Mesodermal cell (in vitro differentiated cells): ENCODE results near the gene MT1HL1.

Experiments
- H3K27ac ChIP-seq: 2 replicates; pipeline ENCODE4 v1.7.0; 2013; ENCODE audit warnings: mild to moderate bottlenecking, low read depth, low read length, moderate library complexity; ENCODE audit not compliant: severe bottlenecking
- H3K36me3 ChIP-seq: 2 replicates; pipeline ENCODE4 v1.7.1; 2013; ENCODE audit warnings: mild to moderate bottlenecking, low read length, moderate library complexity; ENCODE audit not compliant: control insufficient read depth, insufficient read depth
- H3K4me1 ChIP-seq: one replicate; pipeline ENCODE4 v1.7.1; 2013; ENCODE audit warnings: mild to moderate bottlenecking, low read length; ENCODE audit not compliant: insufficient read depth, control insufficient read depth, poor library complexity, severe bottlenecking
- H3K4me3 ChIP-seq: 2 replicates; pipeline ENCODE4 v1.7.0; 2013; ENCODE audit warnings: low read length, control low read depth, mild to moderate bottlenecking; ENCODE audit not compliant: insufficient read depth, poor library complexity, severe bottlenecking; ENCODE audit errors: extremely low read depth
- H3K9me3 ChIP-seq: 2 replicates; pipeline ENCODE4 v1.7.1; 2013; ENCODE audit warnings: mild to moderate bottlenecking, low read length, moderate library complexity; ENCODE audit not compliant: control insufficient read depth
- WGBS, 2 experiments: methylation state at CpG; one replicate each; pipeline ENCODE4 v1.1.5; 2013; ENCODE audit warnings: missing lambda C conversion rate in 2 of 2; ENCODE audit not compliant: insufficient coverage in 2 of 2; 5-methylcytosine and 5-hydroxymethylcytosine counted together

MT1HL1 gene

DNA sequence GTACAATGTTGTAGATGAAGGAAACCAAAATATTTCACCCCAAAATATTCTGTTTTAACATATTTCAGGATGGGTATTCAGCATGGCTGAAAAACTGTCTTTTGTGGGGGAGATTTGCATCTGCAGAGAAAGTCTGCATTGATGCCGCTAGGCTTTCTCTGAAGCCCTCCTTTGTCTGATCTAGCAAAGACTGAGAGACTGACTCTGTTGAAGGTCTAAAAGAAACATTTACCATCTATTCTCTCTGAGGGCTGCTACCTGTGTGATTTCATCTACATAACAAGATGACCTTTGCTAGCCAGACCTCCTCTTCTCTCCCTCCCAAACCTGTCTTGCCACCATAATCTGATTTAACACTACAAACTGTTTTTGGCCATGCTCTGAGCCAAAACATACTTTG, 12.4 kb upstream of the MT1HL1 start:
- Histone ChIP-seq H3K27ac (no peak overlapping the region), H3K4me1 (no peaks in the 10 kb centered on the region), H3K9me3 (no peaks in the 10 kb centered on the region), H3K4me3 (no peak overlapping the region), H3K36me3 (no peaks in the 10 kb centered on the region)
- WGBS, 2 experiments, result 14 to 57% methylated on average over 1 of the region's 1 CpG

DNA sequence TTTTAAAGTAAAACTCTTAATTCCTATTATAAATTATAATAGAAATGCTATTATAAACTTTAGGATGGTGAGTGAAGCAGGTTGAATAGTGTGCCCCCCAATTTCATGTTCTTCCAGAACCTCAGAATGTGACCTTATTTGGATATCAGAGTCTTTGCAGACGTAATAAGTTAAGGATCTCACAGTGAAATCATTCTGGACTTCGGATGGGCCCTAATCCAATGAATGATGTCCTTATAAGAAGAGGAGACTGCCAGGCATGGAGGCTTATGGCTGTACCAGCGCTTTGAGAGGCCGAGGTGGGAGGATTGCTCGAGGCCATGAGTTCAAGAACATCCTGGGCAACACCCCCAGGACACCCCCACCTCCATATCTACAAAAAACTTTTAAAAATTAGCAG, 9.4 kb upstream of the MT1HL1 start:
- H3K27ac ChIP-seq, result no peak overlapping the region
- H3K4me3 ChIP-seq, result no peak overlapping the region
- no peaks in the 10 kb centered on the region for H3K36me3 ChIP-seq
- H3K4me1 ChIP-seq, result no peaks in the 10 kb centered on the region
- 90 to 100% methylated on average over 2 to 4 of the region's 5 CpGs for WGBS, 2 experiments
- no peaks in the 10 kb centered on the region for H3K9me3 ChIP-seq

DNA sequence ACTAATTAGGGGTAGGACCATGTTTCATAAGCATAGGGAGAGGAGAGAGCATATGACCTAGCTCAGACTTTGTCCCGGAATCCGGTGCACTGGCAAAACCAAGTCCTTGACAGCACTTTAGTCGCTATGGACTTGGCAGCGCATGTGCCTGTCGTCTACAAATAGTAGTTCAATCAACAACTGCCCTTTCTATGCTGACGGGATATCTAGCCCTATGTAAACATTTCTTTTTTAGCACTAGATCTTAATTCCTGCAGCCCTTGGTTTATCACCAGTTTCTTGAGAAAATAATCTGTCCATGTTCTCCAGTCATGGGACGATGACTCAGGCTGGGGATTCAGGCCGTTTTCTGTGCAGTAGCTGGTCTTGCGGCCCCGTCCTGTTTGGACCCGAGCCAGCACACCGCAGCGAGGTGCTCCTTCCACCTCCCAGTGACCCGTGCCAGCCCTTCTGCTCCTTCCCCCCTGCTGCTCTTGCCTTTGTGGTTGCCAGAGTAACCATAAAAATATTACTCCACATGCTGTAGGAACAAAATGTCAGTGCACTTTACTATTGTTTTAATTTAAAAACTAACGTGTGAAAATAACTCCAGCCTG, 8.6 kb upstream of the MT1HL1 start:
- no peaks in the 10 kb centered on the region for H3K36me3 ChIP-seq
- WGBS, 2 experiments, result 82 to 85% methylated on average over 14 of the region's 15 CpGs
- no peaks in the 10 kb centered on the region for H3K4me1 ChIP-seq
- H3K27ac ChIP-seq, result no peak overlapping the region
- no peaks in the 10 kb centered on the region for H3K9me3 ChIP-seq
- no peak overlapping the region for H3K4me3 ChIP-seq

DNA sequence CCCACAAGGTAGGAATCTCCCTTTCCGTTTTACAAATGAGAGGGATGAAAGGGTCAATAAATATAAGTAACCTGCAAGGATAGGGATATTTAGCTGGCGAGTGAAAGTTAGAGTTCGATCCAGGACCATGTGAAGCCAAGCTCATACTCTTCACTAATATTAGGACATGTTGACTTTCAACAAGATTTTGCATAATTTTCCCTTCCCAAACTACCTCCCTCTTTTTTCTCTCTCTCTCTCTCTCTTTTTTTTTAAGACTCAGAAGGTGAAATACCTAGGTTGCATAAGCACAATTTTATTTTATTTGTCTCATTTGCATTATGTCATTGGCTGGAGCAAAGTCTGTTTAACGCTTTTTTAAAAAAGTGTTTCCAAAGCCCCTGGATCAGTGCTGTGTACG, 8.1 kb upstream of the MT1HL1 start:
- no peaks in the 10 kb centered on the region for H3K4me1 ChIP-seq
- no peaks in the 10 kb centered on the region for H3K9me3 ChIP-seq
- H3K36me3 ChIP-seq, result no peaks in the 10 kb centered on the region
- WGBS, 2 experiments, result 84 to 97% methylated on average over 2 of the region's 5 CpGs
- H3K27ac ChIP-seq, result no peak overlapping the region
- H3K4me3 ChIP-seq, result no peak overlapping the region

DNA sequence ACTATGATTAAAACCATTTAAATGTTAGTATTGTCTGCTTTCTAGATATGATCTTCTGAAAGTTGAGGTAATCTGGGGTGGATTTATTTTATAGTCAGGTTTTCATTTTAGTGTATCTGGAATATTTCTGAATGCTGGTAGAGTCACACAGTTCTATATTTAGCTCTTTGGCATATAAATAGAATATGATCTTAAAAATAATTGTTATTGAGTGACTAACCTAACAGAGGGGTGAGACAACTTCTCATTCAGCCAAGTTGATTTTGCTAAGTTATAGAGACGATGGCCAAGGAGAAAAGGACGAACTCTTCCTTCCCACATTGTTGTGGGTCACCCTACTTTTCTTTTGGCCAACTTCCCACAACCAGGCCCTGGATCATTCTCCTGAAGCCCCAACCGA, 7.2 kb upstream of the MT1HL1 start:
- Histone ChIP-seq H3K9me3 (no peaks in the 10 kb centered on the region), H3K4me1 (no peaks in the 10 kb centered on the region), H3K4me3 (no peak overlapping the region), H3K36me3 (no peaks in the 10 kb centered on the region), H3K27ac (no peak overlapping the region)
- 100% methylated on average over 1 of the region's 3 CpGs for WGBS, 2 experiments

DNA sequence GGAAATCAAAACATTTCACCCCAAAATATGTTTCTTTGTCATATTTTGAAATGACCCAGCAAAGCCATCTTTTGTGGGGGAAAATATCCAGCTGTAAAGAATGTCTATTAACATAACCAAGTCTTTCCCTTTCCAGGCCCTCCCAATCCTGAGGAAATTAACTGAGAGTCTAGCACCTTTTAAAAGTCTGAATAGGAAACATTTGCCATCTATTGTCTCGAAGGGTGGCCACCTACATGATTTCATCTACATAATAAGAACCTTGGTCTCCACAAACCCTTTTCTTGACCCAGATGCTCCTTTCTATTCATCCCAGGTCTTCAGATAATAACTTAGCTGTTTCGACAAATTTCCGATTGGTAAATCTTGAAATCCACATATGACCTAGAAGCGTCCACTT, 5.4 kb upstream of the MT1HL1 start:
- H3K9me3 ChIP-seq, result no peaks in the 10 kb centered on the region
- no peak overlapping the region for H3K4me3 ChIP-seq
- H3K36me3 ChIP-seq, result no peaks in the 10 kb centered on the region
- no peak overlapping the region for H3K27ac ChIP-seq
- WGBS, 2 experiments, result 82 to 83% methylated on average over 1 of the region's 4 CpGs
- H3K4me1 ChIP-seq, result no peaks in the 10 kb centered on the region

DNA sequence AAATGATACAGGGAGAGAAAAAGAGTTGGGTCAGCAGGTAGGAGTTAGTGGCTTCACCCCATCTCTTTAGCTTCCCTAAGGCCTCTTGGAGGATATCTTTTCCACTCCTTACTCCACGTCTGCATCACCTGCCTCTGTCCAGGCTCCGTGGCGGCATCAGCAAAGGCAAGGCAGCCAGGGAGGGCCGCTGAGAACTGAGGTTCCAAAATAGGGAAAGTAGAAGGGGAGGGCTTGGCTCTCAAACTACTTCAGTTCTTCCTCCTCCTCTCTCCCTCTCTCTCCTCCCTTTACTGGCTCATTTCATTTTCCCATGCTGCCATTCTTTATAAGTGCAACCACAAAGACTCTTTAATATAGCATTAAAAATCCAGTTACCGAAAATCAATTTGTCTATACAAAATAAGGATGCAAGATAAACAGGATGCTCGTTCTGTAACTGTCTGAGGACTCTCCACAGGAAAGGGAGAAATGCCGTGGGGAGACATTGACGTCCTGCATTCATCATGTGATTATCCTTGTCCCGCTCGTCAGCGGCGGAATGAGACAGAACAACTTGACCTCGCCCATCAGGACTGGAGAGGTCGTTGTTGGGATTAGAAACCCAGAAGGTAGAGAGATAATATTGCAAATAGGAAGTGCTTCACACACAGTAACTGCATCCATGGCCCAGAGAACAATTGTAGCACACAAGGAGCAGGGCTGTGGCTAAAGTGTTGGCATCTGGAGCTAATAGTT, 3.1 kb upstream of the MT1HL1 start:
- Histone ChIP-seq H3K27ac (no peak overlapping the region), H3K4me3 (no peak overlapping the region), H3K4me1 (no peaks in the 10 kb centered on the region), H3K36me3 (no peaks in the 10 kb centered on the region), H3K9me3 (no peaks in the 10 kb centered on the region)
- 88 to 90% methylated on average over 2 to 10 of the region's 14 CpGs for WGBS, 2 experiments

DNA sequence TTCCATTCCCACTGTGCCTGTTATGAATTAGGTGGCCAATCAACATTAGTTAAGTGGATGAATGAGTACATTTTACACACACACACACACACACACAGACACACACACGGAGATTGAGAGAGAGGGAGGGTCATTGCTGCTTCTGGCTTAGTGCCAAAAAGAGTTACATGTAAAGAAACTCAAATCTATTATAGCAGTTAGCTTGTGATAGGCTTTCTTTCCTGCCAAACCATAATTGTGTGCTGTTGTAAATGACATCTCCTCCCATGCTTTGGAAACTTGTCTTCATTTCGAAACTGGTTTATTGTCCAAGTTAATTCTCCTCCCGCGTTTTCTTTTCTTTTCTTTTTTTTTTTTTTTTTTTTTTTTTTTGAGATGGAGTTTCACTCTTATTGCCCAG, 1.4 kb upstream of the MT1HL1 start:
- Histone ChIP-seq H3K36me3 (no peaks in the 10 kb centered on the region), H3K27ac (no peak overlapping the region), H3K9me3 (no peaks in the 10 kb centered on the region), H3K4me1 (no peaks in the 10 kb centered on the region), H3K4me3 (no peak overlapping the region)
- no CpG with 5 or more reads among the region's 4 CpGs for WGBS, 2 experiments

DNA sequence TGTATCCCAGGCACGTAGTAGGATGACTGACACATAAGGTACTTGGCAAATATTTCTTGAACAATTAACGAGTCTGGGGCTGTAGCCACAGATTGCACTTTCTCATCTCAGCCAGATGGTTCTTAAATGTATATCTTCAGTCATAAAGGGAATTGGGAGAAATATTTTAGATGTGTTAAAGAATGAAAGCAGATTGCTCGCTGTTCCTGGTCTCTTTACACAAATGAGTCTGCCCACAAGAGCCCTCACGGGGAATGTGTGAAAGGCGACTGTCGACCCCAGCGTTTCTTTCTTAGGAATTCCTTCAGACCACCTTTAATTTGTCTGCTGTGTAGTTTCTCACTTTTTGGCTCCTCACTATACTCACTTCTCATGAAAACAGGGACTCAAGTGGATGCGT, 725 bp downstream of the MT1HL1 start:
- Histone ChIP-seq H3K36me3 (no peaks in the 10 kb centered on the region), H3K9me3 (no peaks in the 10 kb centered on the region), H3K4me3 (no peak overlapping the region), H3K4me1 (no peaks in the 10 kb centered on the region), H3K27ac (no peak overlapping the region)
- 64 to 77% methylated on average over 5 to 7 of the region's 8 CpGs for WGBS, 2 experiments

DNA sequence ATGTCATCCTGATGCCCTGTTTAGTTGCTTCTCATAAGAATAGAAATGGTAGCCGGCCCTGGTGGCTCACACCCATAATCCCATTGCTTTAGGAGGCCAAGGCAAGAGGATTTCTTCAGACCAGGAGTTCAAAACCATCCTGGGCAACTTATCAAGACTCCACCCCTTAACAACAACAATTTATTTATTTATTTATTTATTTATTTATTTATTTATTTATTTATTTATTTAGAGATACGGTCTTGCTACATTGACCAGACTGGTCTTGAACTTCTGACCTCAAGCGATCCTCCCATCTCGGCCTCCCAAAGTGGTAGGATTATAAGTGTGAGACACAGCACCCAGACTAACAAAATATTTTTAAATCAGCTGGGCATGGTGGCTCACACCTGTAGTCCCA, 4.0 kb downstream of the MT1HL1 start:
- H3K9me3 ChIP-seq, result no peaks in the 10 kb centered on the region
- no CpG with 5 or more reads among the region's 4 CpGs for WGBS, 2 experiments

DNA sequence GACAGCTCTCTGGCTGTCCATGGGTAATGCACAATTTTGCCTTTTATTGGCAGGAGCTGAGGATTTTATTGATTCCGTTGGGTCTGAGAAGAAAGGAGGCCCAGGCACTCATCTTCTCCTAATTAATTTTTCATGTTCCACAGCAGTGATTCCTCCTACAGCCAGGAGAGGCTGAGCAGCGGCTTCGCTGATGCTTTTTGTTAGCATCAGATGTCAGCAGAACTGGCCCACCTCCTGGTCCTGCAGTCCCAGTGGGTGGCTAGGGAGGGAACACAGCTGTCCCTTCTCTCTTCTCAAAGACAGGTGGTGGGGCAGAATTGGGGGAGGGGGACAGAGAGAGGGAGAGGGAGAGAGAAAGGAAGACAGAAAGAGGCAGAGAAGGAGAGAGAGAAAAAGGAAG, 5.7 kb downstream of the MT1HL1 start:
- Histone ChIP-seq H3K9me3 (no peaks in the 10 kb centered on the region), H3K4me1 (no peaks in the 10 kb centered on the region), H3K27ac (no peak overlapping the region), H3K4me3 (no peak overlapping the region), H3K36me3 (no peaks in the 10 kb centered on the region)
- WGBS, 2 experiments, result 77 to 92% methylated on average over 2 to 3 of the region's 3 CpGs

More for the DNA sequence above, 4.0 kb downstream of the MT1HL1 start:
- no peak overlapping the region for H3K27ac ChIP-seq
- H3K4me1 ChIP-seq, result no peaks in the 10 kb centered on the region
- no peaks in the 10 kb centered on the region for H3K36me3 ChIP-seq
- H3K4me3 ChIP-seq, result no peak overlapping the region
